ENCODE results near the gene PSMF1.

DNA sequence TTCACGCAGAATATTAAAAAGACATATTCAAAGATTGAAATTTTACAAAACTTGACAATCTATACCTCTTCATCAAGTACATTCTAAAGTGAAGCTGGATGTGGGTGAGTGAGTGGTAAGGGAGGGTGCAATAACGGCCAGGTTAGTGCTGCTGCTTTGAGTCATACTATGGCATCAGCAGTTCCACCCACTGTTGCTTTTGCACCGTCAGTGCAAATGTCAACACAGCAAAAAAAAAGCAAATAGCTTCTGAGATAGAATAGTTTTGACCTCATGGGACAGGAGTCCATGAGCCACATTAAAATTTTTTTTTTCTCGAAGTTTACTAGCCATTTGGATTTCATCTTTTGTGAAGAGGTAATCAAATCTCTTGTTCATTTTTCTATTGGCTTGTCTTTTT is 31.8 kb downstream of the PSMF1 start:
- TF ChIP-seq CTCF (IDR thresholded peaks at IDR 0.05; ENCODE audit: low read length), result no peak
- no peak for TF ChIP-seq EZH2 (IDR thresholded peaks at IDR 0.05; ENCODE audit: borderline replicate concordance, low read length)

Data from OCI-LY1 (cell line).